Mucosa of descending colon (tissue), 3 donors: Measurements from ENCODE around the gene IL4R. TPM values are rescaled to one million over a fixed set of nuclear protein-coding genes. Genes with fewer than 3 reads are reported as not detected.

Experiments
- ATAC-seq: fragments of 200-7000 bp; cut with Tn5 transposase; one replicate; pipeline ENCODE4 v1.9.1; 2020; ENCODE audit warnings: mild to moderate bottlenecking, moderate library complexity
- DNase-seq, 3 donors: peaks; one replicate each; pipeline ENCODE4 v3.0.0-alpha.2; 2020
- H3K36me3 ChIP-seq: fragments of 200-600 bp; one replicate; pipeline ENCODE4 v1.8.0; 2021; ENCODE audit warnings: low read depth, mild to moderate bottlenecking
- H3K4me1 ChIP-seq: fragments of 200-600 bp; one replicate; pipeline ENCODE4 v1.8.0; 2021; ENCODE audit warnings: low read depth, mild to moderate bottlenecking
- H3K4me3 ChIP-seq: fragments of 200-600 bp; one replicate; pipeline ENCODE4 v1.8.0; 2021; ENCODE audit warnings: mild to moderate bottlenecking
- H3K9me3 ChIP-seq: fragments of 200-600 bp; one replicate; pipeline ENCODE4 v1.8.0; 2021; ENCODE audit warnings: mild to moderate bottlenecking
- CTCF ChIP-seq: fragments of 200-600 bp; IDR thresholded peaks from one replicate; pipeline ENCODE4 v1.8.0; 2022; ENCODE audit warnings: antibody characterized with exemption, mild to moderate bottlenecking
- intact Hi-C, 2 donors: fragments of 100-400 bp; cut with DNase I in 1 of 2; cut with micrococcal nuclease in 1 of 2; formaldehyde crosslinking; loops; one replicate each; pipeline versions ENCODE4 v1.11.0 to v1.11.1; 2022; cut with DNase I, micrococcal nuclease
- total RNA-seq, 3 donors: library from RNA; stranded (reverse); fragmentation: NEBNext Ultra II Directional in 2 of 3; extraction: Animal tissue kit (Norgen Biotek cat#: 25700) in 2 of 3; gene quantifications; one replicate each; pipeline versions ENCODE4 v1.2.1 to v1.2.4, GENCODE V29; 2021 to 2023
- donor health status: DM: no; HTN: no; CAD: no; lungs with moderate emphysema.
- donor health status: DM: no; HTN: no; CAD: no.
- donor health status: DM: no; HTN: yes; CAD: no.

Gene IL4R
- total RNA-seq, 3 donors from 2014 or later: 131 to 207 (median 164) TPM

- no peaks in the 10 kb centered on the region for H3K9me3 ChIP-seq
- H3K4me3 ChIP-seq: no peak overlapping the region
- ATAC-seq (no peak), DNase-seq (no peak)
- H3K36me3 ChIP-seq: no peaks in the 10 kb centered on the region
- no peak for TF ChIP-seq CTCF
- intact Hi-C loops: no loop called here
- no peaks in the 10 kb centered on the region for H3K4me1 ChIP-seq
Observed at GRCh38 chr16:27373312-27373711, 59.5 kb downstream of the IL4R start.

GRCh38 chr16:27374221-27374803 is 60.5 kb downstream of the IL4R start:
- Histone ChIP-seq H3K9me3 (no peaks in the 10 kb centered on the region), H3K4me1 (no peaks in the 10 kb centered on the region), H3K36me3 (no peaks in the 10 kb centered on the region), H3K4me3 (no peak overlapping the region)
- no peak for TF ChIP-seq CTCF
- DNase-seq (no peak), ATAC-seq (no peak)
- intact Hi-C loops: no loop called here

GRCh38 chr16:27374804-27375425 is 61.1 kb downstream of the IL4R start:
- ATAC-seq (peak; percentile 74), DNase-seq (peak; percentile 59 to 67 (median 63))
- intact Hi-C loops: no loop called here
- H3K4me1 ChIP-seq: no peaks in the 10 kb centered on the region
- H3K36me3 ChIP-seq: no peaks in the 10 kb centered on the region
- H3K4me3 ChIP-seq: no peak overlapping the region
- H3K9me3 ChIP-seq: no peaks in the 10 kb centered on the region
- TF ChIP-seq CTCF: no peak

GRCh38 chr16:27377666-27378485 is 64.1 kb downstream of the IL4R start:
- intact Hi-C loops: no loop called here
- Histone ChIP-seq H3K4me1 (no peaks in the 10 kb centered on the region), H3K4me3 (no peak overlapping the region), H3K36me3 (no peaks in the 10 kb centered on the region), H3K9me3 (no peaks in the 10 kb centered on the region)
- DNase-seq (no peak), ATAC-seq (peak; percentile 43)
- no peak for TF ChIP-seq CTCF

- no peaks in the 10 kb centered on the region for H3K36me3 ChIP-seq
- intact Hi-C loops: no loop called here
- no peak for ATAC-seq
- TF ChIP-seq CTCF: no peak
- DNase-seq: no peak
- no peaks in the 10 kb centered on the region for H3K9me3 ChIP-seq
- no peak overlapping the region for H3K4me3 ChIP-seq
- H3K4me1 ChIP-seq: no peaks in the 10 kb centered on the region
Observed at GRCh38 chr16:27378871-27379481, 65.2 kb downstream of the IL4R start.
